Gastrocnemius medialis (tissue), 4 donors: ENCODE data around the gene GNAZ.

ENCODE experiments used
- POLR2A ChIP-seq, 2 donors: fragments of 450-650 bp; IDR thresholded peaks; one replicate each; pipeline ENCODE4 v1.6.1; 2017; ENCODE audit warnings: antibody characterized with exemption in 2 of 2, mild to moderate bottlenecking in 2 of 2, moderate library complexity in 2 of 2
- TF ChIP-seq, protein P1 (sequence below), 5 experiments: fragments of 450-650 bp in 3 of 5; fragments of 200-600 bp in 2 of 5; sonication (generic) in 2 of 5; IDR thresholded peaks in 4 of 5; conservative IDR thresholded peaks in 1 of 5; 1 replicate in 4 of 5; 2 replicates in 1 of 5; pipeline ENCODE4 v1.5.1; 2016 to 2019; ENCODE audit warnings: antibody characterized with exemption in 5 of 5, mild to moderate bottlenecking in 3 of 5, moderate library complexity in 3 of 5

DNA sequence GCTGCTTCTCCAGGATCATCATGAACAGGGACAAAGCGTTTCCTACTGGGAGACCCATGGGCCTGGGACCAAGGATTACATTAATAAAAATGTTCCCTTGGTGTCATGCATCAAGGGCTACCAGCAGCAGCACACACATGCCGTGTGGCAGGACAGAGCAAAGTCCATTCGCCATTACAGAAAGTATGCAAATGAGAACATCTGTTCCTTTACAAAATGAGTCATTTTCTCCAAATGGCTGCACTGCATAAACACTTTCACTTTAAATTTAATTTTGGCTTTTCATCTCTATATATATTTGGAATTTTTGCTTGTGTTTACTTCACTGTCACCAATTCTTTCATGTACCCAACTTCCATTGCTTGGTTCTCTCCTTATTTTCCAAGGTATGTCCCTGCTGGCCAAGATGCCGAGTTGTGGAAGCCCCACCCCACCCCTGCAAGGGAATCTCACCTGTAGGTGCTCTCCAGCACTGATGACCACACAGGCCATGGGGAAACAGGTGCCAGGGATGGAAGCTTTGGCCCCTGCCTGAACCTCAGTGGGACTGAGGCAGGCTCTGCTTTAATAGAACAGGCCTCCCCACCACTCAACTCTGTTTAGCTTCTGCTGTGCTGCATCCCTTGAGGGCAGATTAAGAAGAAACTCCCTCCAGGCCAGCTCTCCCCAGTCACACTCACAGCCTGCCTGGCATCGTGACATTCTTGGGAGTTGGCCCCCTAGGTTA lies 15.6 kb upstream of the GNAZ start:
- TF ChIP-seq, protein P1, sequence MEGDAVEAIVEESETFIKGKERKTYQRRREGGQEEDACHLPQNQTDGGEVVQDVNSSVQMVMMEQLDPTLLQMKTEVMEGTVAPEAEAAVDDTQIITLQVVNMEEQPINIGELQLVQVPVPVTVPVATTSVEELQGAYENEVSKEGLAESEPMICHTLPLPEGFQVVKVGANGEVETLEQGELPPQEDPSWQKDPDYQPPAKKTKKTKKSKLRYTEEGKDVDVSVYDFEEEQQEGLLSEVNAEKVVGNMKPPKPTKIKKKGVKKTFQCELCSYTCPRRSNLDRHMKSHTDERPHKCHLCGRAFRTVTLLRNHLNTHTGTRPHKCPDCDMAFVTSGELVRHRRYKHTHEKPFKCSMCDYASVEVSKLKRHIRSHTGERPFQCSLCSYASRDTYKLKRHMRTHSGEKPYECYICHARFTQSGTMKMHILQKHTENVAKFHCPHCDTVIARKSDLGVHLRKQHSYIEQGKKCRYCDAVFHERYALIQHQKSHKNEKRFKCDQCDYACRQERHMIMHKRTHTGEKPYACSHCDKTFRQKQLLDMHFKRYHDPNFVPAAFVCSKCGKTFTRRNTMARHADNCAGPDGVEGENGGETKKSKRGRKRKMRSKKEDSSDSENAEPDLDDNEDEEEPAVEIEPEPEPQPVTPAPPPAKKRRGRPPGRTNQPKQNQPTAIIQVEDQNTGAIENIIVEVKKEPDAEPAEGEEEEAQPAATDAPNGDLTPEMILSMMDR (IDR thresholded peaks at IDR 0.05 in 4 of 5, conservative IDR thresholded peaks at IDR 0.05 in 1 of 5): no peak
- no peak for TF ChIP-seq POLR2A (IDR thresholded peaks at IDR 0.05)
